GM19467 (cell line): Measurements from ENCODE around the gene ARPC4.
"Not testable (repeated sequence)": the region's sequence is repeated elsewhere in the genome, so short reads cannot be mapped to it uniquely, and the experiment has no call there.

Experiments used
- ATAC-seq: cut with Tn5 transposase; IDR thresholded peaks from one replicate; pipeline ENCODE4 v1.9.1; 2021; ENCODE audit warnings: mild to moderate bottlenecking, moderate library complexity; ENCODE audit not compliant: unreplicated experiment

Gene ARPC4

DNA sequence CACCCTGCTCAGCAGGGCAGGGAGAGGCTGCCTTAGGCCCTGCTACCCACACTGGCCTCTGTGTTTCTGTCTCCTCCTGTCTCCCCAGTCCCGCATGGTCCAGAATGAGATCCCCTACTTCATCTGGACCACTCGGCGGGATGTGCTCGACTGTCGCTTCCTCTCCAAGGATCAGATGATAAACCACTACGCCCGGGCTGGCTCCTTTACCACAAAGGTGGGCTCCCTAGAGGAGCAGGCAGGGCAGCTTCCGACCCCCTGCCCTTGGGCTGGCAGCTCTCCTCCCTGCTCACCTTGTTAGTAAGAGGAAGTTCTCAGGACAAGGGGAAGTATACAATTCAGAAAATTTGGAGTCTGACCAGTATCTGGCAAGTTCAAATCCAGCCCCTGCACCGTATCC, 23.1 kb downstream of the ARPC4 start:
- ATAC-seq = no peak

DNA sequence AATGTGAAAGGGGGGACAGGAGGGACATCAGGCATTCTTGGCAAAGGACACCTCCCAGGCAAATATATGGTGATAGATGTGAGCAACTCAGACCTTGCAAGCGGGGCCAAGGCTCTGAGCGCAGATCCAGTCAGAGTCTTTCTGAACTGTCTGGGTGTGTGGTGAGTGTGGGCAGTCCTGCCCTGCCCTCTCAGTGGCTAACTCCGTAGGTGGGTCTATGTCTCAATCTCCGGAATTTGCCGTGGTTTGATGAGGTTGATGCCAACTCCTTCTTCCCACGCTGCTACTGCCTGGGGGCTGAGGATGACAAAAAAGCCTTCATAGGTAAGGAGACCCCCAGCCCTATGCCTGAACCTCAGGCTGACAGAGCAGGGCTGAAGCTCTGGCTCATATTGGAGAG, 24.6 kb downstream of the ARPC4 start:
- no peak for ATAC-seq

DNA sequence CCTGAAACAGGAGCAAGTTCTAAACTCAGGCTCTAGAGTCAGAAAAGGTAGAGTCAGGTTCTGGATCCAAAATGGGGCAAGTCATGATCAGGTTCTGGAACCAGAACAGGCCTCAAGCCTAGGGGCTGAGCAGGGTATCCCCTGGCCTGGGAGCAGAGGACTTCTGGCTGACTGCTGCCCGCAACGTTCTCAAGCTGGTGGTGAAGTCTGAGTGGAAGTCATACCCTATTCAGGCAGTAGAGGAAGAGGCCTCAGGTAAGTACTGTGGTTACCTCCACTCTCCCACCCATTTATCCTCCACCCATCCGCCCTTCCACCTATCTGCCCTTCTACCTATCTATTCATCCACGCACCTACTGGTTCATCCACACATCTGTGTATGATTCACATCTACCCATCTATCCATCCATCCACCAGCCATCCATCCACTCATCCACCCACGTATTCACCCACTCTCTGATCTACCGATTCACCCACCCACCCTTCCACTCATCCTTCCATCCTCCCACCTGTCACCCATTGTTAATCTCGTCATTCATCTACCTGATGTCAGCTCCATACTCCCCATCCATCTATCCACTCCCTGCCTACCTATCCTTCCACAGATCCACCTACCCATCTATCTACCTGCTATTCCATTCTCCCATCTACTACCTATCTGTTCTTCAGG, 25.9 kb downstream of the ARPC4 start:
- ATAC-seq = no peak

DNA sequence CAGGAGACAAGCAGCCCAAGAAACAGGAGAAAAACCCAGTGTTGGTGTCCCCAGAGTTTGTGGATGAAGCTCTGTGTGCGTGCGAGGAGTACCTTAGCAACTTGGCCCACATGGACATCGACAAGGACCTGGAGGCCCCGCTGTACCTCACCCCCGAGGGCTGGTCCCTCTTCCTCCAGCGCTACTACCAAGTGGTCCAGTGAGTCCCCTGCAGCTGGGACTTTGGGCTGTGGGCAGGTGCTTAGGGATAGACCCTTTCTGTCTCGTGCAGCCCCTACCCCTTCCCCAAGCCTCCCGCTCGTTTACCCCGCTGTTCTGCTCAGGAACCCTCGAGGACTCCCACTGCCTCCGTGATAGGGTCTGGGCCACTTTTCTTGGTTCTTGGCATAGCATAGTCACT, 27.7 kb downstream of the ARPC4 start:
- no peak for ATAC-seq

DNA sequence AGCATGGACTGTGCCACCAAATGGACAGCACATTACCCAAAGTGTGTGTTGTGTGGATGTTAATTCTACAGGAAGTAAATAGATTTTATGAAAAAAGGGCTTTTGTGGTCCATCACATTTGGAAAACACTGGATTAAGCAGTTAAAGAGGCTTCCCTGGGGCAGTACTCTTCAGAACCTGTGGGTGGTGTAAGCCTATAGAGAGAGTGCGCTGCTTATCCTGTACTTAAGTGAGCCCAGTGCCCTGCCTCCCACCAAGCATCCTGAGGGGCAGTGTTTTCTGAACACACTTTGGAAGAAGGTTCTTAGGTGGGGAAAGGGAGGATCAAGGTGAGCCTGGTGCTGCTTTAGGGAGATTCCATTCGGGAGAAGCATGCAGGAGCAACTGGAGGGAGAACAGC, 28.1 kb downstream of the ARPC4 start:
- ATAC-seq = no peak

DNA sequence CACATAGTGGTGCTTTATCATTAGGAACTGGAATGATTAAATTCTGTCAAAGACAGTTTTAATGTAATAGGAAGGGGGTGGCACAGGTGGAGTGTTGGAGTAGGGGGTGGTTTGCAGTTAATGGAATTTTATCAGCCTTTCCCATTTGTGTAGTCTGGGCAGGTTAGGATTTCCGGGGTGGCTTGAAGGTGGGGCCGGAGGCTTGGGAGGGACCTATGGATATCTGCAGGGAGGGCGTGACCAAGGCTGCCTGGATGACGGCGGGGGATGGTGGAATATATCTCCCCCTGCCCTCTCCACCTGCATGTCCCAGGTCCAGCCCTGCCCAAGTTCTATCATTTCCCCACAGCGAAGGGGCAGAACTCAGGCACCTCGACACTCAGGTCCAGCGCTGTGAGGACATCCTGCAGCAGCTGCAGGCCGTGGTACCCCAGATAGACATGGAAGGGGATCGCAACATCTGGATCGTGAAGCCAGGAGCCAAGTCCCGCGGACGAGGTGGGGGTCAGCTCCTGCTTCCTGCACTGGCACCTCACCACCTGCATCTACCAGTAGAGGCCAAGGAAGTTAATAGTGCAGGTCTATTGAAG, 32.7 kb downstream of the ARPC4 start:
- ATAC-seq = no peak

DNA sequence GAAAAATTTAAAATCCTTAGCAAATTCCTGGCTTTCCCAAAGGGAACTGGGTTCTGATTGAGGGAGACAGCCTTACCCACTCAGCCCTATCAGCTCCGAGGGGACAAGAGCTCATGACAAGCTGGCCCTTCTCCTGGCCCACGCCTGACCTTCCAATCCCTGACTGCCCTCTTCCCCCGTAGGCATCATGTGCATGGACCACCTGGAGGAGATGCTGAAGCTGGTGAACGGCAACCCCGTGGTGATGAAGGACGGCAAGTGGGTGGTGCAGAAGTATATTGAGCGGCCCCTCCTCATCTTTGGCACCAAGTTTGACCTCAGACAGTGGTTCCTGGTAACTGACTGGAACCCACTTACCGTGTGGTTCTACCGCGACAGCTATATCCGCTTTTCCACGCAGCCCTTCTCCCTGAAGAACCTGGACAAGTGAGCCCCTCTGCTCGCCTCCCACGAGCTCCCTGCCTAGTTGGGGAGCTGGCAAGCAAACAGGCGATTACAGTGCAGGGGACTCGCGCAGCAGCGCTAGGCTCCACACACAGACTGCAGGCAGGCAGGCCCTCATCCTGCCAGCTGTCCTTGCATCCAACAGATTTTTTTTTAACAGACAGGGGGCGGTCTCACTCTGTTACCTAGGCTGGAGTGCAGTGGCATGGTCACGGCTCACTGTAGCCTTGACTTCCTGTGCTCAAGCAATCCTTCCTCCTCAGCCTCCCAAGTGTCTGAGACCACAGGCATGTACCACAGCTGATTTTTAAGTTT, 34.1 kb downstream of the ARPC4 start:
- no peak for ATAC-seq

DNA sequence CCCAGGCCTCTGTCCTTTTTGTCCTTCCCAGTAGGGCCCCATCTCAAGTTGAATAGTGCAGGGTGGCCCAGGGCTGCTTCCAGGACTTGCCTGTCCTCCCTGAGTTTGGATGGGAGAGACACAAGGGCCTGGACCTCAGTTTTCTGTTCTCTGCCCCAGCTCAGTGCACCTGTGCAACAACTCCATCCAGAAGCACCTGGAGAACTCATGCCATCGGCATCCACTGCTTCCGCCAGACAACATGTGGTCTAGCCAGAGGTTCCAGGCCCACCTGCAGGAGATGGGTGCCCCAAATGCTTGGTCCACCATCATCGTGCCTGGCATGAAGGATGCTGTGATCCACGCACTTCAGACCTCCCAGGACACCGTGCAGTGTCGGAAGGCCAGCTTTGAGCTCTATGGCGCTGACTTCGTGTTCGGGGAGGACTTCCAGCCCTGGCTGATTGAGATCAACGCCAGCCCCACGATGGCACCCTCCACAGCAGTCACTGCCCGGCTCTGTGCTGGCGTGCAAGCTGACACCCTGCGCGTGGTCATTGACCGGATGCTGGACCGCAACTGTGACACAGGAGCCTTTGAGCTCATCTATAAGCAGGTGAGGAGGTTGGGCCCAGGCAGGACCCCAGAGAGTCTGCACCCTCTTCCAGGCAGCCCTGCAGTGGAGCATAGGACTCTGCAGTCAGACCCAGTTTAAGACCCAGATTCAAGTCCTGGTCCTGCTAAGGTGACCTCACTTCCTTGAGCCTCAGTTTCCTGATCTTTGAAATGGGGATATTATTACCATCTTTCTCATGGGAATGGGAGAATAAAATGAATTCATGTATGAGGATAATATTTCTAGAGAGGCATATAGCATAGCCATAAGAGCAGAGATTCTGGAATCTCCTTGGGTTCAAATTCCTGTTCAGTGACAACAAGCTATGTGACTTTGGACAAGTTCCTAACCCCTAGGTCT, 36.2 kb downstream of the ARPC4 start:
- ATAC-seq = no peak

DNA sequence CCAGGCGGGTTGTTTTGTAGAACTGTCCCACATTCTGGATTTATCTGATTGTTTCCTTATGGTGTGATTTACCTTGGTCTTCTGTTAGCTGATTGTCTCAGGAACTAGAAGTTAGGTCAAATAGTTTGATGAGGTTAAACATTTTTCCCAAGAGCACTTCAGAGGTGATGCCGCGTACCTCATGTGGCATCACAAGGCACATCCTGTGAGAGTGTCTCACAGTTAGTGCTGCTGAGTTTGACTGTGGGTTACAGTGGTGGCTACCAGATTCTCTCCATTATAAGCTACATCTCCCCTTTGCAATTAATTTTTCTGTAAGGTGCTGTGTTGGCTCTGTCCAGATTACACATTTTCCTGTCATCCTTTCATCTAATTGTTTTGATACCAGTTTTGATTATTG, 38.4 kb downstream of the ARPC4 start:
- ATAC-seq = no peak

DNA sequence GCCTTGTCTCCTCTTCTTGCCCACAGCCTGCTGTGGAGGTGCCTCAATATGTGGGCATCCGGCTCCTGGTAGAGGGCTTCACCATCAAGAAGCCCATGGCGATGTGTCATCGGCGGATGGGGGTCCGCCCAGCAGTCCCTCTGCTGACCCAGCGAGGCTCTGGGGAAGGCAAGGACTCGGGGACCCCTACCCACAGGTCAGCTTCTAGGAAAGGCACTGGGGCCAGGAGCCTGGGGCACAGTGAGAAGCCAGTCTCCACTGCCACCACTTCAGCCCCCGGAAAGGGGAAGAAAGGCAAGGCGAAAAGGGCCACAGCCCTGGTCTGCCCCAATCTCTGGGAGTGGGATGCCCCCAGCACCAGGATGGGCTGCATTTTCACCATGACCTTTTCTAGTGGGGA, 40.2 kb downstream of the ARPC4 start:
- ATAC-seq = no peak

DNA sequence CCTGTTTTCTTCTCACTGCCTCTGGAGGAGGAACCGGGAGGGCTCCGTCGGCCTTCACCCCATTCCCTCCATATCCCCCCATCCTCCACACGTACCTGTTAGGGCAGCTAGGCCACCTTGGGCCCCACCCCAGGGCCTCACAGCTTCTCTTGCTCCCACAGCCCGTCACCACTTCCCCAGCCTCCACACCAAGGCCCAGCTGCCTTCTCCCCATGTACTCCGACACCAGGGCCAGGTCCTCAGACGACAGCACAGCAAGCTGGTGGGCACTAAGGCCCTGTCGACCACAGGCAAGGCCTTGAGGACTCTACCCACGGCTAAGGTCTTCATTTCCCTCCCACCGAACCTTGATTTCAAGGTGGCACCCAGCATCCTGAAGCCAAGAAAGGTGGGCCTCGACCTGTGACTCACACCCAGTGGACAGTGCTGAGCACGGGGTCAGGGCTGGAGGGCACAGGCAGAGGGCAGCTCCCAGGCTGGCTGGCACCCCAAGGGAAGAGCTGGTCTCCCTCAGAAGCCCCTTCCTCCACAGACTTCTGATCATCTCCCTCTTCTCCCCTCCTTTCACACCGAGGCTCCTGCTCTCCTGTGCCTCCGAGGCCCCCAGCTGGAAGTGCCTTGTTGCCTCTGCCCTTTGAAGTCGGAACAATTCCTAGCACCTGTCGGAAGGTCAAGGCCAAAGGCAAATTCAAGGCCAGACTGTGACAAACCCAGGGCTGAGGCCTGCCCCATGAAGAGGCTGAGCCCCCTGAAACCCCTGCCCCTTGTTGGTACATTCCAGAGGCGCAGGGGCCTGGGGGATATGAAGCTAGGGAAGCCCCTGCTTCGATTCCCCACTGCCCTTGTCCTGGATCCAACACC, 41.9 kb downstream of the ARPC4 start:
- no peak for ATAC-seq

DNA sequence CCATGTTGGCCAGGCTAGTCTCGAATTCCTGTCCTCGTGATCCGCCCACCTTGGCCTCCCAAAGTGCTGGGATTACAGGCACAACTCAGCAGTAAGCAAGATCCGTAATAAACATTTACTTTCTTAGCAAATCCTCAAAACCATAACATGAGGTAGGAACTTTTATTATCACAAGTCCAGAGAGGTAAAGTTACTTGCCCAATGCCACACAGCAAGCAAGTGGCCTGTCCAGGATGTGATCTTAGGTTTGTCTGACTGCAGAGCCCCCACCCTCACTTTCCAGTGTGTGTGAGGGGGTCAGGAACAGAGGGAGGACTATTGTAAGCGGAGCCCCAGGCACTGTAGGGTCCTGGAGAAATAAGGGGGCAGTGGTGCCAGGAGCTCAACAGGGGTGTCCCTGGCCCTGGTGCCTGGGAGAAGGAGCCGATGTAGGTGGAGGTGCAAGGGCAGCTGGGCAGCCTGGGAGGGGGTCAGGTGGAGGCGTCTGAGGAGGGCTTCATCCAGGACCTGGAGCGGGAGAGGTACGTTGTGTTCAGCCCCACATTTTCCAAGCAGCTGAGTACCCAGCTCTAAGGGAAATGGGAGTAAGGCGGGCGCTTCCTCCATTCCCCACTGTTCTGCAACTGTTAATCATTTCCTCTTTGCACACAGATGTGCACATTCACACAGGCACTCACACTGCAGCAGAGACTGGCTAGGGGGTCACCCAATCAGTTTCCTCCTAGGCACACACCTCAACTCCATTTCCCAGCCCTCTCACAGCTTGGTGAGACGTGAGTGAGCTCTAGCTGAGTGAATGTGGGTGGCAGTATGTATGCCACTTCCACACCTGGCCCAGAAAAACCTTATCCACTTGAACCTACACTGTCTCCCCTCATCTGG, 45.1 kb downstream of the ARPC4 start:
- ATAC-seq = no peak

DNA sequence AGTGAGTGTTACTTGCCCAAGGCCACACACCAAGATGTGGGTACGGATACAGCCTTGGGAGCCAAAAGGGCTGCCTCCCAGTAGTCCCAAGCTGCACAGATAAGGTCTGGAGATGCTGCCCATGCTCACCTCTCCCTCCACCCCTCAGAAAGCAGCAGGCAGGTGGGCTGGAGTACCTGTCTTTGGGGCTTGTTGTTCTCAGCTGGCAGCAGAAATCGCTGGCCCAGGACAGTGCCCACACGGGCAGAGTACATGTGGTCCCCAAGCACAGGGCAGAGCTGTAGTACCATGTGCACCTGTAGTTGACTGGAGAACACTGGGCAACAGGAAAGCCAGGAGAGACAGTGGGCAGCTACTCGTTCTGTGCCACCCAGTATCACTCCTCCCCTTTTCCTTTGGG, 46.0 kb downstream of the ARPC4 start:
- no peak for ATAC-seq

DNA sequence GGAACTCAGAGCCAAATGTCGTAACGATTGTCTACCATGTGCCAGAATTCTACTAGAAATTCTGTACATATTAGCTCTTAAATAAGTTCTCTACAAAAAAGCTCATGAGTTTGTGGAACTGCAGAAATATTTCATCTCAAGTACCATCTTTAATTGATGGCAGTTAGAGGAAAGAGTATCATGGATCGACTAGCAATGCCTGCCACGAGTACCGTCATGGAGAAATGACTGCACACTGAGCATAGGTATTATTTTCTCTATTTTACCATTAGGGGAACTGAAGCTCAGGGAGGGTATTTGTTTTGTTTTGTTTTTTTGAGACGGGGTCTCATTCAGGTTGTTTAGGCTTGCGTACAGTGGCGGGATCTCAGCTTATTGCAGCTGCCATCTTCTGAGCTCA, 48.1 kb downstream of the ARPC4 start:
- no peak for ATAC-seq

DNA sequence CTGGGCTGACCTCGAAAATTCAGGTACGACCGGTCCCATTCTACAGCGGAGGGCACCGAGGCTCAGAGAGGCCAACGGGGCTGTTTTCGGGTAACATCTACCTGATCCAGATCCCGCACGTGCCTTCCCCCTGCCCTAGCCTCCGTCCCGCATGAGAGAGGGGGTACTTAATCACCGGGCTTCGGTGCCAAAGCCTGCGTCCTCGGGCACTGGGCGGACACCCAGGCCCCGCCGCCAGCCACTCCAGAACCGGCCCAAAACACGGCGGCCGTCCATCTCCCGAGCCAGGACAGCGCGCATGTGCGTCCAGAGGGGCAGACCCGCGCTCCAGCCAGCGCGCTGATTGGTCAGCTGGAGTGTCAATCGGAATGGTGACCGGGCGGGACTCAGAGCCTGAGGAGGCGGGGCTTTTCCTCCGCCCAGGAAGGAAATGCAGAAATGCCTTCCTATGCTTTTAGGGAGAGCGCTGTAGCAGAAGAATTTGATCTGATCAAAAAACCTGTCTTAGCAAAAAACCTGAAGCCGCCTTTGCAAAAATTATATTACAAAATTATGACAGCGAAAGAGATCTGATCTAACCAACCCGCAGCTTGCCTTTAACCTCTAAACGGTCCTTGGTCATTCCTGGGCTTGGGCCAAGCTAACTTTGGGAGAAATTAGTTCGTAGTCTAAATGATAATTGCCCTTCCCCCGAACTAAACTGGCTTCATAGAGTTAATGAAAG, 51.0 kb downstream of the ARPC4 start, which contains the start of gene RPUSD3:
Gene RPUSD3, minus strand, starts transcription at position 294 of the 724 bp plus-strand sequence. Its CDS starts 18 bp downstream, at position 276.
- ATAC-seq = peak; percentile 97

DNA sequence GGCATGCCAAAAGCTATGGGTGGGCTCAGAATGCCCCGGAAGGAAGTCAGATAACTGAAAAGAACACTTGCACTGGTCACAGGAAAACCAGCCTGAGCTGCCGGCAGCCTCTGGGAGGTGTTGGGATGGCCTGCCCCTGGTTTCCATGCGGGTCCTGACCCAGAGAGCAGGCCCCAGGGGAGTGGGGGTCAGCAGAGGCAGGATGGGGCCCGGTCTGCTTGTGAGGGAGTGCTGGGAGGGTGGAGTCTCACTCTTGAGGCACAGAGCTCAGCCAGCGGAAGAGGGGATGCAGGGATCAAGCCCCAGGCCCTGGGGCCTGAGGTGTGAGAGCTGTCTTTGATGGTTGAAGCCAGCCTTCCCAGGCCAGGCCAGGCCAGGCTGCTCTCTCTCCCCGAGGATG, 53.3 kb downstream of the ARPC4 start:
- ATAC-seq = no peak

DNA sequence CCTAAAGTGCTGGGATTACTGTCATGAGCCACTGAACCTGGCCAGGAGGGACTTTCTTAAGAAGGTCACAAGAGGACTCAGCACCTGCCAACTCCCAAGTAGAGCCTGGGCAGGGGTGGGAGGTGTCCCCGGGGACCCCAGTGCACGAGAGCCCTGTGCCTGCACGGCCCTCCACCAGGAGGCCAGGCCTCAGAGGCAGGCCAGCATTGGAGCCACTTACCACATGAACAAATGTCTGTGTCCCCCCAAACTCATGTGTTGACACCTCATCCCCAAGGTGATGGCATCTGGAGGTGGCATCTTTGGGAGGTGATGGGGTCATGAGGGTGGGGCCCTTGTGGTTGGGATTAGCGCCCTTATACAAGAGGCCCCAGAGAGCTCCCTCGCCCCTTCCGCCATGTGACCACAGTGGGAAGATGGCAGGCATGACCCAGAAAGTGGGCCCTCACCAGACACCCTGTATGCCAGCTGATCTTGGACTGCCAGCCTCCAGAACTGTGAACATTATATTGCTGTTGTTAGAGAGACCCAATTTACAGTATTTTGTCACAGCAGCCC, 54.1 kb downstream of the ARPC4 start:
- ATAC-seq = no peak

DNA sequence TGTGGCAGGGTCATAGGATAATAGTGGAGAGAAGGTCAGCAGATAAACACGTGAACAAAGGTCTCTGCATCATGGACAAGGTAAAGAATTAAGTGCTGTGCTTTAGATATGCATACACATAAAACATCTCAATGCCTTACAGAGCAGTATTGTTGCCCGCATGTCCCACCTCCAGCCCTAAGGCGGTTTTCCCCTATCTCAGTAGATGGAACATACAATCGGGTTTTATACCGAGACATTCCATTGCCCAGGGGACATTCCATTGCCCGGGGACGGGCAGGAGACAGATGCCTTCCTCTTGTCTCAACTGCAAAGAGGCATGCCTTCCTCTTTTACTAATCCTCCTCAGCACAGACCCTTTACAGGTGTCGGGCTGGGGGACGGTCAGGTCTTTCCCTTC, 55.0 kb downstream of the ARPC4 start:
- not testable (repeated sequence) for ATAC-seq
